GM12891 (cell line): Measurements from ENCODE around the gene ACTN2.

Experiments used
- DNase-seq: peaks from one replicate; pipeline ENCODE4 v3.0.0; 2011; ENCODE audit warnings: low spot score; ENCODE audit not compliant: insufficient read length
- FAIRE-seq: peaks from 2 replicates; lab custom pipeline; 2011; peaks lifted over from hg19 to GRCh38; lab: Jason Lieb, UNC
- PAX5 ChIP-seq: IDR thresholded peaks from 2 replicates; pipeline ENCODE4 v1.6.1; 2011; ENCODE audit warnings: low read length, moderate library complexity, mild to moderate bottlenecking; ENCODE audit not compliant: insufficient read depth, severe bottlenecking
- POLR2A ChIP-seq: IDR thresholded peaks from 2 replicates; pipeline ENCODE4 v1.6.1; 2011; ENCODE audit warnings: low read depth, low read length, control low read depth
- POLR2AphosphoS5 ChIP-seq: IDR thresholded peaks from 2 replicates; pipeline ENCODE4 v1.6.1; 2011; ENCODE audit warnings: low read depth, low read length, control low read depth
- POU2F2 ChIP-seq: IDR thresholded peaks from 2 replicates; pipeline ENCODE4 v1.6.1; 2011; ENCODE audit warnings: low read depth, mild to moderate bottlenecking, control low read depth, low read length, moderate library complexity
- SPI1 ChIP-seq: IDR thresholded peaks from 2 replicates; pipeline ENCODE4 v1.6.1; 2011; ENCODE audit warnings: low read depth, low read length, control low read depth
- TAF1 ChIP-seq: IDR thresholded peaks from 2 replicates; pipeline ENCODE4 v1.6.1; 2011; ENCODE audit warnings: low read depth, low read length, control low read depth

The ACTN2 gene

GRCh38 chr1:236705771-236706170 lies 19.5 kb downstream of the ACTN2 start:
- TF ChIP-seq POLR2AphosphoS5 (no peak), PAX5 (no peak), SPI1 (no peak), TAF1 (no peak), POU2F2 (no peak), POLR2A (no peak)
- FAIRE-seq (no peak), DNase-seq (no peak)

GRCh38 chr1:236706183-236706582 lies 19.9 kb downstream of the ACTN2 start:
- TF ChIP-seq POU2F2, result no peak
- no peak for TF ChIP-seq PAX5
- TF ChIP-seq POLR2A, result no peak
- no peak for TF ChIP-seq TAF1
- no peak for TF ChIP-seq SPI1
- TF ChIP-seq POLR2AphosphoS5, result no peak
- FAIRE-seq (no peak), DNase-seq (no peak)

- TF ChIP-seq POLR2AphosphoS5 (no peak), POLR2A (no peak), TAF1 (no peak), SPI1 (no peak)
- FAIRE-seq (no peak), DNase-seq (no peak)
Measured at GRCh38 chr1:236710328-236710892, 24.1 kb downstream of the ACTN2 start.

GRCh38 chr1:236716160-236716559 lies 29.9 kb downstream of the ACTN2 start:
- TF ChIP-seq TAF1 (no peak), POU2F2 (no peak), POLR2AphosphoS5 (no peak), POLR2A (no peak), PAX5 (no peak), SPI1 (no peak)
- no peak for FAIRE-seq
- no peak for DNase-seq

GRCh38 chr1:236717811-236718210 lies 31.5 kb downstream of the ACTN2 start:
- DNase-seq (no peak), FAIRE-seq (no peak)
- TF ChIP-seq PAX5 (no peak), POLR2A (no peak)

GRCh38 chr1:236718328-236718727 lies 32.0 kb downstream of the ACTN2 start:
- TF ChIP-seq POLR2A, result no peak
- TF ChIP-seq SPI1, result no peak
- no peak for TF ChIP-seq POLR2AphosphoS5
- no peak for TF ChIP-seq TAF1
- TF ChIP-seq POU2F2, result no peak
- TF ChIP-seq PAX5, result no peak
- FAIRE-seq (no peak), DNase-seq (no peak)

- FAIRE-seq, result no peak
- no peak for DNase-seq
- no peak for TF ChIP-seq POLR2AphosphoS5
- TF ChIP-seq POU2F2, result no peak
Measured at GRCh38 chr1:236720206-236720605, 33.9 kb downstream of the ACTN2 start.

- no peak for DNase-seq
- FAIRE-seq, result no peak
- TF ChIP-seq TAF1 (no peak), POLR2A (no peak), SPI1 (no peak), PAX5 (no peak)
Measured at GRCh38 chr1:236720611-236721010, 34.3 kb downstream of the ACTN2 start.

- DNase-seq (no peak), FAIRE-seq (no peak)
Measured at GRCh38 chr1:236724049-236724448, 37.8 kb downstream of the ACTN2 start.

GRCh38 chr1:236724506-236724905 lies 38.2 kb downstream of the ACTN2 start:
- TF ChIP-seq TAF1 (no peak), POLR2A (no peak), POLR2AphosphoS5 (no peak), SPI1 (no peak), PAX5 (no peak), POU2F2 (no peak)

More at GRCh38 chr1:236724049-236724448, 37.8 kb downstream of the ACTN2 start:
- no peak for TF ChIP-seq SPI1
- TF ChIP-seq POLR2A, result no peak
- TF ChIP-seq TAF1, result no peak
- no peak for TF ChIP-seq POU2F2
- no peak for TF ChIP-seq POLR2AphosphoS5
- no peak for TF ChIP-seq PAX5

GRCh38 chr1:236725668-236726067 lies 39.4 kb downstream of the ACTN2 start:
- no peak for DNase-seq
- FAIRE-seq, result no peak
- TF ChIP-seq PAX5 (no peak), SPI1 (no peak), POLR2AphosphoS5 (no peak), POLR2A (no peak), TAF1 (no peak), POU2F2 (no peak)

More at GRCh38 chr1:236724506-236724905, 38.2 kb downstream of the ACTN2 start:
- no peak for FAIRE-seq
- DNase-seq, result no peak
